PC-3 (cell line): ENCODE data around the gene PAX2. TPM values are rescaled to one million over a fixed set of nuclear protein-coding genes. Genes with fewer than 3 reads are reported as not detected.

Source experiments
- ATAC-seq: fragments of 200-7000 bp; cut with Tn5 transposase; 2 replicates; pipeline ENCODE4 v1.9.1; 2020; ENCODE audit warnings: mild to moderate bottlenecking, moderate library complexity
- BruUV-seq: library from RNA; stranded (reverse); fragments of 400-500 nt; replicated peaks from 2 replicates; lab custom pipeline; 2021; lab: Mats Ljungman, UMichigan
- CTCF ChIA-PET: fragments of 300-600 bp; sonication (Branson Sonifier 250); formaldehyde crosslinking; loops from one replicate; lab custom pipeline; 2022; ENCODE audit warnings: antibody characterized with exemption; lab: Charles Lee
- POLR2A ChIA-PET: fragments of 300-600 bp; sonication (Branson Sonifier 250); formaldehyde crosslinking; loops from one replicate; lab custom pipeline; 2022; ENCODE audit warnings: antibody characterized with exemption; ENCODE audit not compliant: unreplicated experiment; lab: Charles Lee
- DNase-seq: peaks from one replicate; pipeline ENCODE4 v3.0.0-alpha.2; 2015
- H2AFZ ChIP-seq: fragments of 300-600 bp; sonication (generic); 2 replicates; pipeline ENCODE4 v1.6.0; 2016; ENCODE audit warnings: antibody characterized with exemption, low read length
- H3F3A ChIP-seq: fragments of 300-600 bp; sonication (generic); one replicate; pipeline ENCODE4 v1.6.0; 2017; ENCODE audit warnings: antibody characterized with exemption, low read length, control low read depth, mild to moderate bottlenecking; ENCODE audit not compliant: unreplicated experiment
- H3K27ac ChIP-seq: fragments of 300-600 bp; sonication (generic); 2 replicates; pipeline ENCODE4 v1.5.1; 2016; ENCODE audit warnings: mild to moderate bottlenecking, low read length
- H3K27me3 ChIP-seq: fragments of 300-600 bp; sonication (generic); 2 replicates; pipeline ENCODE4 v1.6.1; 2016; ENCODE audit warnings: low read length, mixed read lengths
- H3K36me3 ChIP-seq: fragments of 300-600 bp; sonication (generic); 2 replicates; pipeline ENCODE4 v1.6.1; 2016; ENCODE audit warnings: low read depth, mixed run types, low read length, mixed read lengths
- H3K4me1 ChIP-seq: fragments of 300-600 bp; sonication (generic); 2 replicates; pipeline ENCODE4 v1.5.1; 2016; ENCODE audit warnings: low read length; ENCODE audit not compliant: insufficient read depth
- H3K4me2 ChIP-seq: fragments of 300-600 bp; sonication (generic); 2 replicates; pipeline ENCODE4 v1.6.0; 2016; ENCODE audit warnings: low read length
- H3K4me3 ChIP-seq: fragments of 300-600 bp; sonication (generic); 2 replicates; pipeline ENCODE4 v1.5.1; 2016; ENCODE audit warnings: mild to moderate bottlenecking, low read length, mixed read lengths
- H3K79me2 ChIP-seq: fragments of 300-600 bp; sonication (generic); 2 replicates; pipeline ENCODE4 v1.6.1; 2017; ENCODE audit warnings: low read length, mixed read lengths
- H3K9ac ChIP-seq: fragments of 300-600 bp; sonication (generic); 2 replicates; pipeline ENCODE4 v1.6.0; 2016; ENCODE audit warnings: mild to moderate bottlenecking, low read length
- H3K9me2 ChIP-seq: fragments of 300-600 bp; sonication (generic); replicated peaks from 2 replicates; pipeline ENCODE4 v1.6.1; 2016; ENCODE audit warnings: mixed run types, low read length, mixed read lengths
- H3K9me3 ChIP-seq: fragments of 300-600 bp; sonication (generic); 2 replicates; pipeline ENCODE4 v1.6.1; 2016; ENCODE audit warnings: low read length, mixed read lengths
- H4K20me1 ChIP-seq: fragments of 300-600 bp; sonication (generic); 2 replicates; pipeline ENCODE4 v1.6.1; 2016; ENCODE audit warnings: low read length, mixed read lengths
- CTCF ChIP-seq: fragments of 300-600 bp; sonication (generic); conservative IDR thresholded peaks from 2 replicates; pipeline ENCODE4 v1.5.1; 2017; ENCODE audit warnings: antibody characterized with exemption, low read depth, mild to moderate bottlenecking, low read length
- EZH2 ChIP-seq: fragments of 300-600 bp; sonication (generic); IDR thresholded peaks from one replicate; pipeline ENCODE4 v1.6.1; 2017; ENCODE audit warnings: antibody characterized with exemption, mild to moderate bottlenecking, low read length; ENCODE audit not compliant: unreplicated experiment
- EZH2phosphoT487 ChIP-seq: fragments of 300-600 bp; sonication (generic); IDR thresholded peaks from 2 replicates; pipeline ENCODE4 v1.6.1; 2018; ENCODE audit warnings: mild to moderate bottlenecking, antibody characterized with exemption, low read length, borderline replicate concordance
- intact Hi-C: fragments of 100-400 bp; cut with micrococcal nuclease; formaldehyde crosslinking; loops from 2 replicates; pipeline ENCODE4 v1.9.0; 2023
- total RNA-seq: library from RNA; depleted of rRNA; stranded (reverse); fragments of >200 nt; gene quantifications from 2 replicates; pipeline ENCODE4 v1.2.3, GENCODE V29; 2014

The PAX2 gene
- total RNA-seq, 1 experiment from 2014 or later, result not detected

GRCh38 chr10:100773646-100774045, 28.3 kb downstream of the PAX2 start:
- TF ChIP-seq CTCF, result no peak
- TF ChIP-seq EZH2phosphoT487, result no peak
- TF ChIP-seq EZH2, result no peak
- DNase-seq (no peak), ATAC-seq (no peak)
- Histone ChIP-seq H2AFZ (no peak overlapping the region), H3K27ac (no peak overlapping the region), H3K9me3 (no peaks in the 10 kb centered on the region), H3K27me3 (peaks cover 57% of the 10 kb centered on the region), H3K4me2 (no peak overlapping the region), H3K9me2 (no peaks in the 10 kb centered on the region), H3K4me3 (no peak overlapping the region), H3K79me2 (no peaks in the 10 kb centered on the region), H3K4me1 (no peaks in the 10 kb centered on the region), H3K36me3 (no peaks in the 10 kb centered on the region), H3F3A (no peaks in the 10 kb centered on the region), H4K20me1 (no peaks in the 10 kb centered on the region), H3K9ac (no peak overlapping the region)
- BruUV-seq, result no TSS peak
- CTCF ChIA-PET, result no interaction called here
- POLR2A ChIA-PET, result no interaction called here
- intact Hi-C loops, result no loop called here

DNA sequence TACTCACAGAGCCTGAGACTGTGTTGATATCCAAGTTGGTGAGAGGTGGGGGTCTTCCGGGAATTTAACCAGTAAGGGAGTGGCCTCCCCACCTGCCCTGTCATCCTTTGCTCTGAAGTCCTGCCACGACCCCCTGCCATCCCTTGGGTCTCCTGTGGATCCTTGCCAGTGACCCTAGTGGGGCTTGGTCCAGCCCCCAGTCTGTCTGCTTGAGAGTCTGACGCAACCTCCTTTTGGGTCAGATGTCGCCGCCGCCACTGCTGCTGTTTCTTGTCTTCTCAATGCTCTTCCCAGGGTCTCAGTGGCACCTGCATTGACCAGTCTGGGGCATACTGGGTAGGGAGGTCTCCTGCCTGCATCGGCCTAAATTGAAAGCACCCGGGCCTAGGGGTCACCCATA, 28.8 kb downstream of the PAX2 start:
- Histone ChIP-seq H3K36me3 (no peaks in the 10 kb centered on the region), H3F3A (no peaks in the 10 kb centered on the region), H2AFZ (no peak overlapping the region), H3K27ac (no peak overlapping the region), H3K9ac (no peak overlapping the region), H3K79me2 (no peaks in the 10 kb centered on the region), H3K4me3 (no peak overlapping the region), H3K27me3 (peaks cover 58% of the 10 kb centered on the region), H4K20me1 (no peaks in the 10 kb centered on the region), H3K4me1 (no peaks in the 10 kb centered on the region), H3K9me3 (no peaks in the 10 kb centered on the region), H3K4me2 (no peak overlapping the region), H3K9me2 (no peaks in the 10 kb centered on the region)
- DNase-seq, result no peak
- no peak for ATAC-seq
- intact Hi-C loops, result no loop called here
- POLR2A ChIA-PET, result no interaction called here
- TF ChIP-seq EZH2phosphoT487 (no peak), EZH2 (no peak), CTCF (no peak)
- BruUV-seq, result no TSS peak
- CTCF ChIA-PET, result no interaction called here

GRCh38 chr10:100774876-100775275, 29.5 kb downstream of the PAX2 start:
- Histone ChIP-seq H3K4me2 (no peak overlapping the region), H3K79me2 (no peaks in the 10 kb centered on the region), H3K27me3 (peaks cover 62% of the 10 kb centered on the region), H3K9me3 (no peaks in the 10 kb centered on the region), H2AFZ (no peak overlapping the region), H3F3A (no peaks in the 10 kb centered on the region), H3K9me2 (no peaks in the 10 kb centered on the region), H3K4me3 (no peak overlapping the region), H3K27ac (no peak overlapping the region), H4K20me1 (no peaks in the 10 kb centered on the region), H3K4me1 (no peaks in the 10 kb centered on the region), H3K36me3 (no peaks in the 10 kb centered on the region), H3K9ac (no peak overlapping the region)
- TF ChIP-seq EZH2phosphoT487, result no peak
- TF ChIP-seq EZH2, result no peak
- TF ChIP-seq CTCF, result no peak
- DNase-seq (no peak), ATAC-seq (no peak)
- POLR2A ChIA-PET, result no interaction called here
- CTCF ChIA-PET, result no interaction called here
- no TSS peak for BruUV-seq
- intact Hi-C loops, result no loop called here
